Stimulated activated CD8-positive, alpha-beta memory T cell treated with anti-CD3 and anti-CD28 coated beads, Interleukin-15, amount 100 ng/mL, for 24 hours (primary cell): ENCODE results near the gene KSR2.

Experiments used
- DNase-seq: peaks from one replicate; pipeline ENCODE4 v3.0.0-alpha.2; 2020; ENCODE audit warnings: low read depth

KSR2 gene

GRCh38 chr12:117580718-117581062 lies 388.1 kb downstream of the KSR2 start:
- DNase-seq = no peak

GRCh38 chr12:117580015-117580717 lies 388.6 kb downstream of the KSR2 start:
- DNase-seq = no peak

- no peak for DNase-seq
Observed at GRCh38 chr12:117577122-117577657, 391.6 kb downstream of the KSR2 start.

- no peak for DNase-seq
Observed at GRCh38 chr12:117576053-117576452, 392.7 kb downstream of the KSR2 start.

- DNase-seq = no peak
Observed at GRCh38 chr12:117574655-117575054, 394.1 kb downstream of the KSR2 start.

- no peak for DNase-seq
Observed at GRCh38 chr12:117572755-117573154, 396.0 kb downstream of the KSR2 start.

- DNase-seq = no peak
Observed at GRCh38 chr12:117571321-117571720, 397.5 kb downstream of the KSR2 start.

GRCh38 chr12:117570608-117571007 lies 398.2 kb downstream of the KSR2 start:
- DNase-seq = no peak

- DNase-seq = no peak
Observed at GRCh38 chr12:117567644-117568216, 401.1 kb downstream of the KSR2 start.

- DNase-seq = no peak
Observed at GRCh38 chr12:117564881-117565280, 403.9 kb downstream of the KSR2 start.

GRCh38 chr12:117563706-117564105 lies 405.1 kb downstream of the KSR2 start:
- DNase-seq = no peak

GRCh38 chr12:117563007-117563406 lies 405.8 kb downstream of the KSR2 start:
- no peak for DNase-seq

- DNase-seq = no peak
Observed at GRCh38 chr12:117561990-117562389, 406.8 kb downstream of the KSR2 start.

GRCh38 chr12:117559978-117560377 lies 408.8 kb downstream of the KSR2 start:
- DNase-seq = no peak

- DNase-seq = no peak
Observed at GRCh38 chr12:117555889-117556288, 412.9 kb downstream of the KSR2 start.

GRCh38 chr12:117552971-117553370 lies 415.8 kb downstream of the KSR2 start:
- no peak for DNase-seq

- DNase-seq = no peak
Observed at GRCh38 chr12:117551665-117552064, 417.1 kb downstream of the KSR2 start.

GRCh38 chr12:117547209-117547608 lies 421.6 kb downstream of the KSR2 start:
- no peak for DNase-seq

GRCh38 chr12:117545216-117545615 lies 423.6 kb downstream of the KSR2 start:
- DNase-seq = no peak

- no peak for DNase-seq
Observed at GRCh38 chr12:117540011-117540410, 428.8 kb downstream of the KSR2 start.

- DNase-seq = no peak
Observed at GRCh38 chr12:117538926-117539325, 429.9 kb downstream of the KSR2 start.

- no peak for DNase-seq
Observed at GRCh38 chr12:117538032-117538690, 430.6 kb downstream of the KSR2 start.

- no peak for DNase-seq
Observed at GRCh38 chr12:117533687-117534086, 435.1 kb downstream of the KSR2 start.
